SKM-1 (cell line): ENCODE results near the gene CREG2.
"Not testable (repeated sequence)": the region's sequence is repeated elsewhere in the genome, so short reads cannot be mapped to it uniquely, and the experiment has no call there.

Experiments used
- DNase-seq: peaks from one replicate; lab custom pipeline; 2025; ENCODE audit not compliant: unreplicated experiment; lab: John Stamatoyannopoulos, UW

The CREG2 gene

DNA sequence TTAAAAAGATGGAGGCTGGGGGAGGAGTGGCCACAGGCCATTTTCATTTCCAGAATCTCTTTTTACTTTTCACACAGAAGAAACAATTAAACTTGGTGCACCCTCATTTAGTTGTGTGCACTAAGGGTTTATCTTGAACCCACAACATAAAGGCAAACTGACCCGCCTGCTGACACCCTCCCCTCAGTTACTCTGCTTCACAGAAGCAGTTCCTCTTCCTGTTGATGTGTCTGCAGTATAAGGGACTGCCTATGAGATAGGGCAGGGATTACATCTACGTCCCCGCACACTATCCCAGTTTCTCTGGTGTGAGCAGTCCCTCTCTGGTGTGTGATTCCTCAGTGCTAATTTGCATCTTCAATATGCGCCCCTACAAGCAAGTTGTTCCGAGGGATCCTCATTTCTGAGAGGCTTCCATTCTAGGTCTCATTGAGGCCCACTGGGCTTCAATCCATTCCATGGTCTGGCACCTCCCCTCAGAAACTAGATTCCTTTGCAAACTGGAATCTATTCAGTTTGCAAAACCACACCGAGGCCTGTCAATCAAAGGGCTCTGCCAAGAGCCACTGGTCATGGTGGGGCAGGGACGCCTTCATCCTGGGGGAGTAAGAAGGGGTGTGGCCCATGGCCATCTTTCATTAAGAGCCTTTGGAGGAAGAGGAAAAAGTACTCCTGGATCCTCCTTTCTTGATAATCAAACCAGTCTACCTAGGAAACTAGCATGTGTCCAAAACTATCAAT is 12.3 kb downstream of the CREG2 start:
- DNase-seq = no peak

DNA sequence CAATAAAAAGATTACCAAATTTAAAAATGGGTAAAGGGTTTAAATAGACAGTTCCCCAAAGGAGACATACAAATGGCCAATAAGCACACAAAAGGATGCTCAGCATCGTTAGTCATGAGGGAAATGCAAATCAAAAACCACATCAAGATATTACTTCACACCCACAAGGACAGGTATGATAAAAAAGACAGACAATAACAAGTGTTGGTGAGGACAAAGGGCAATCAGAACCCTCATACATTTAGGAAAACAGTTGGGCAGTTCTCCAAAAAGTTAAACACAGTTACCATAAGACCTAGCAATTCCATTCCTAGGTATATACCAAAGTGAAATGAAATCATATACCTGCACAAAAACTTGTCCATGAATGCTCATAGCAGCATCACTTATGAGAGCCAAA is 14.5 kb downstream of the CREG2 start:
- no peak for DNase-seq

- no peak for DNase-seq
Measured at GRCh38 chr2:101371636-101372035, 15.7 kb downstream of the CREG2 start.

DNA sequence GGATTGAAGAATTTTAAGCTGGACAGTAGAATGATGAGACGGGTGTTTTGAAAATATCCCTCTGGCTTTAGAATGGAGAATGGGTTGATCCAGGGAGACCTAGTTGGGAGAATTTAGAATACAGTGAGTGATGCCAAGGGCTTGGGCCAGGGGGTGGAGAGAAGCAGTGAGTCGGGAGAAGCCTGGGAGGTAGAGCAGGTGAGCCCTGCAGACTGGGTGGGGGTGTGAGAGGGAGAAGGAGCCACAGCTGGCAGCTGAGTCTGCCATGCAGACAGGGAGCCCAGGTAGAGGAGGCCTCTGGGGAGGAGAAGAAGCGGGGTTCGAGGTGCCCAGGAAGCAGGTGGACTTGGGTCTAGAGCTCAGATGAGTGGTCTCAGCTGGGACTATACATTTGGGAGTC is 18.2 kb downstream of the CREG2 start:
- DNase-seq = no peak

DNA sequence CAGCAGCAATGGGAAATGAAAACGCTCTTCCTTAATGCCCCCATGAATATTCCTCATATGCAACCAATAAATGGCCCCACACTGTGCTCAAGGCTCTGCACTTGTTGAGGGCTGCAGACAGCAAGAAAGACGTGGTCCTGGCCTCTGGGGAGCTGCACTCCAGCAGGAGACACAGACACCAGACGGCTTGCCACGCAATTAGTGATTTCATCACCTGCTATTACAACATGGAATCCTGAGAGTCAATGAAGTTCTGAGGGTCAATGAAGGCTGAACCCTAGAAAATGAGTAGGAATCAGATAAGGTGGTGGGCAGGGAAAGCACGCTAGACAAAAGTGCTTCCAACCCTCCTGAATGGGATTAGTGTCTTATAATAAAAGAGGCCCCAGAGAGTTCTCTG is 18.9 kb downstream of the CREG2 start:
- no peak for DNase-seq

- no peak for DNase-seq
Measured at GRCh38 chr2:101367508-101367907, 19.8 kb downstream of the CREG2 start.

GRCh38 chr2:101364878-101365277 is 22.4 kb downstream of the CREG2 start:
- no peak for DNase-seq

DNA sequence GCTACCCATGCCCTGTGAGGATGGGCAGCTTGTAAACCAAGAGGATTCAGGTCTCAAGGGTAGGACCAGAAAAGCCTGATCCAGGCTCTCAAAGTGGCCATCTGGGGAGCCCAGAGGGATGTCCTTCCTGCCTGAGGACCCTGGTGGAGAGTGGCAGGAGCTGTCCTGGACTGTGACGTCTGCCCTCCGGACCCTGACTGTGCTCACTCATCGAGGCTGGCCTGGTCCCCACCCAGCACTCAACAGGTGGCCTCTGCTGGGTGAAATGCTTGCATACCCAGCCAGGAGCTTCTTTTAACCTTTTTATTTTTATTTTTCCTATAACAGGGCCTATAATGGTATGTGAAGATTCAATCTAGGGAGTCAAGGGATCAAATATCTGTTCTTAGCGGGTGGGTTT is 24.5 kb downstream of the CREG2 start:
- DNase-seq = no peak

DNA sequence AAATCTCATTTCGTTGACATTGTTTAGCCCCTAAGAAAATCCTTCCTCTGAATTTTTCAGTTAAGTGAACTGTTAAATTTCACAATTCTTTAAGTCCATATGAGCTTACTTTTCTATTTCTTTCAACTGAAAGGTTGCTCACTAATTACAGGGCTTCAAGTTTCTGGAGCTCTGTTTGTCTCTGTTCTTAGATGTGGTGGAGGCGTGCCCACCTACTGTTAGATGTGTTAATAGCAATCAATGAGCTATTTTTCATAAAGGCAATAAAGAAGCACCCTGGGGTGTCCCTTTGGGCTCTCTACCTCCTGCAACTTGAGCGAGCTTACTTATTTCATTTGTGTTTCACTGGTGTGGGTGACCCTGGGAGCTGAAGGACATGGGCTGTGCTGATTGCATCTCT is 25.0 kb downstream of the CREG2 start:
- DNase-seq = no peak

GRCh38 chr2:101361522-101361921 is 25.8 kb downstream of the CREG2 start:
- DNase-seq = no peak

DNA sequence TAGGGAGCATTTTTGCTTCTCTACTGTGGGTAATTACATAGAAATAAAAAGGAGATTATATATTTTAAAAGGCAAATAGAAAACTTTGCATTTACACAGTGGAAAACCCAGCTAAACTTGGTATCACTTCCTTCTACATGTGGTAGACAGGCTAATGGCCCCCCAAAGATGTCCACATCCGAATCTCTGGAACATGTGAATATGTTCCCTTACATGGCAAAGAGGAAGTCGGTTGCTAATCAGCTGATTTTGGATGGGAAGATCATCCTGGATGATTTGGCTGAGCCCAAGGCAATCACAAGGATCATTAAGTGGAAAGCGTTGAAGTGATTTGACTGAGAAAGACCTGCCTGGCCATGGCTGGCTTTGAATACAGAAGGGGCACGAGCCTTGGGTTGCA is 26.2 kb downstream of the CREG2 start:
- DNase-seq = no peak

DNA sequence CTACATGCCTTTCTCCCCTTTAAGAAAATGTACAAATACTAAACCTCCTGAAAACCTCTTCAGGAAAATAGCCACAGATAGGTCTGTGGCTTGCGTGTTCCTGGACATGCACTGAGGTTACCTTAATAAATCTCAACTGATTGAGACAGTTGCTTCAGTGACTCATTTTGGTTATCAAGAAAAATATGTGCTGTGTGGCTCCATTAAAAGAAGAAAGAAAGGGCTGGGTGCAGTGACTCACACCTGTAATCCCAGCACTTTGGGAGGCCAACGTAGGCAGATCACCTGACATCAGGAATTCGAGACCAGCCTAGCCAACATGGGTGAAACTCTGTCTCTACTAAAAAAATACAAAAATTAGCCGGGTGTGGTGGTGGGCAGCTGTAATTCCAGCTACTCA is 27.1 kb downstream of the CREG2 start:
- DNase-seq = no peak

DNA sequence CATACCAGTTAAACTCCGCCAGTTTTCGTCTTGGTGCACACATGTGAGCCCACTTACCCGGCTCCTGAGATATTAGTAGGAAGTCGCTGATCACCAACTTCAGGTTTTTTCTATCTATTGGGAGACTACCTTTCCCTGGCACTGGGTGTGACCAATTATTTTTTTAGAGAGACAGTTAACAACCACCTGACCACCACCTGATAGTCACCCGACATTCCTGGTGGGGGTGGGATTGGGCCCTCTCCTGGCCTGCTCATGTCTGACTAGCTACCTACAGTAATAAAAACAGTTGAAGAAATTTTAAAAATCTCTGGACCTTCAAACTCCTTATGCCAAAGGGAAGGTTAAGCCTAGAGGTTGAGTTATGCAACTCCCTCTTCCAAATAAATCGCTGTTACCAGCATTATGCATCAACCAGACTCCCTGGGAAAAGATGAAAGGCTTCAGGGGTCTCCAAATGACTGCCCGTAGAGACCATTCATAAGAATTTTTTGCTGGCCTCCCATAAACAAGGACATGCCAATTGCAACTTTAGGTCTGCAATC is 27.8 kb downstream of the CREG2 start:
- no peak for DNase-seq

DNA sequence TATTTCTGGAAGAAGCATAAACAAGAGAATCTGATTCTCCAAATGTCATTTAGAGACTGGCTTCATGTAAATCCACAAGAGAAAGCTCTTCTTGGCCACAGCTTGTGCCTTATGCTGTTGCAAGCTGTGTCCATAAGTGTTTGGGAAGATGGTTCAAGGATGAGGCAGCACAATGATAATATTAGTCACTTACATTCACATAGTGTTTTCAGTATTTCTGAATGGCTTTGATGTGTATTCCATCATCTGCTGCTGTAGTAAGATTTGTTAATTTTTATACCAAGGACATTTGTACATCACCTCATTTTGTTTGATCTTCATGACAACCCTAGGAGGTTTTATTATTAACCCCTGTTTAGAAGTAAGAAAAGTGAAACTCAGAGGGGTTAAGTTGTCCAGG is 29.9 kb downstream of the CREG2 start:
- DNase-seq = no peak

DNA sequence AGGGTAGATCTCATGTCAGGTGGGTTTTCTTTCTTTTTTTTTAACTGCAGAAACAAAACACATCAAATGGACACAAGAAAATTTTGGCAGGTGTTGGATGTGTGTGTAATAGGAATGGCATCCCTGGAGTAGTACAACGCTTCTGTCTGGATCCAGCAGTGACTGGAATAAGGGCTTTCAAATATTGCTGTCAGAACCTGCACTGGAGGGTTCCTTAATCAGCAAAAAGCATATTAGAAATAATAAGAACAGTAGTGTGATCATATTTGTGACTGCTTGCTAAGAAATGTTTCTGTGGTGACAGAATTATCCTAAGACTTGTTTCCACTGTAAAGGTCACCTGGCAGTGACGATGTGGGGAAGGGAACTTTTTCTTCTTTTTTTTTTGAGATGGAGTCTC is 30.8 kb downstream of the CREG2 start:
- no peak for DNase-seq

DNA sequence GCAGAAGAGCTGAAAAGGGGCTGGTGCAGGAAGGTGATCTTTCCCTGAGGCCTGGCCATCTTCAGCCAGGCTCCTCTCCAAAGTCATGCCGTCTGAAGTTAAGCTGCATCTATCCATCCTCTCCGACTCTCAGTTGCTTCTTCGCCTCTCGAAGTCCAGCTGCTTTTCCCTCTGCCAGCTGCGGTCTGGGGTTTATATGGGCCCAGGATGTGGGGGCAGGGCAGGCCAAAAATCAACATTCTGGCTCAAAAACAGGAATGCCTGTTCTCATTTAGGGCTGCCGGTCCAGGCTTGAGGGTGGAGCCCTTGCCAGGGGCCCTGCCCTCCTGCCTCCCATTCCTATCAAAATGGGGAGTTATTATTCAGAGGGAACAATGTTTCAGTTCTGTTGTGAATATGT is 31.2 kb downstream of the CREG2 start:
- no peak for DNase-seq

- DNase-seq = no peak
Measured at GRCh38 chr2:101355401-101356054, 31.8 kb downstream of the CREG2 start.

GRCh38 chr2:101354420-101355311 is 32.6 kb downstream of the CREG2 start:
- no peak for DNase-seq

DNA sequence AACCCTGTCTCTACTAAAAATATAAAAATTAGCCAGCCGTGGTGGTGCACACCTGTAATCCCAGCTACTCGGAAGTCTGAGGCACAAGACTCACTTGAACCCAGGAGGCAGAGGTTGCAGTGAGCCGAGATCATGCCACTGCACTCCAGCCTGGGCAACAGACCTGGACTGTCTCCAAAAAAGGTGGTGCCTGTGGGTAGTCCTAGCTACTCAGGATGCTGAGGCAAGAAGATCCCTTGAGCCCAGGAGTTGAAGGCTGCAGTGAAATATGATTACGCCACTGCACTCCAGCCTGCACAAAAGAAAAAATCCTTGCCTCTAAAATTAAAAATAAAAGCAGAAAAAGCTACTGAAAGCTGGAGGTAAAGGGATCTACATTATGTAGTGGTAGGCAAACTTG is 34.7 kb downstream of the CREG2 start:
- not testable (repeated sequence) for DNase-seq

GRCh38 chr2:101351207-101351606 is 36.1 kb downstream of the CREG2 start:
- no peak for DNase-seq

GRCh38 chr2:101349893-101350662 is 37.2 kb downstream of the CREG2 start:
- DNase-seq = no peak
